GM19099 (cell line): ENCODE data around the gene GCGR.

ENCODE experiments used
- POLR2A ChIP-seq: IDR thresholded peaks from 3 replicates; pipeline ENCODE4 v1.6.1; 2011; ENCODE audit warnings: low read depth; ENCODE audit not compliant: insufficient read length; ENCODE audit errors: extremely low read depth

GCGR gene

GRCh38 chr17:81837641-81838040 is 33.7 kb downstream of the GCGR start:
- TF ChIP-seq POLR2A: no peak

DNA sequence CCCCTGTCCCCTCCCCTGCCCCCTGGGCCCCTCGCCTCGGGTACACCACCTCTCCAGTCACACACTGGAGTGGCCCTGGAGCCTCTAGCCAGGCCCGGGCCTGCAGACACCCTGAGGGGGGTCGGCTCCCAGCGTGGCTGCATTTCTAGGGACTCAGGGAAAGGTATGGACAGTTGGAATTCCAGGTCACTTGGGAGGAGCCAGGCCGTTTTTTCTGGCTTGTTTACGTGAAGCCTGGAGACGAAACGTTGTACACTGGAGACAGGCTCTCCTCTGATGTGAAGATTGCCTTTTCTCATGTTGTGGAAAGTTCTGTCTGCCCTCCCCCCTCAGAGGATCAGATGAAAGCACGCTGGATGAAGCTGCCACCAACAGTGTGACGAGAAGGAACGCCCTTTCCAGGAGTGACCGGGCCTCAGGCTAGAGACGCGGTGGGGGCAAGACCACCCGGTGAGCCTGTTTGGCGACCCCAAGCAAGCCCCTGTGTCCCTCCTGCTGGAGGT is 34.9 kb downstream of the GCGR start:
- no peak for TF ChIP-seq POLR2A

GRCh38 chr17:81839301-81839700 is 35.4 kb downstream of the GCGR start:
- no peak for TF ChIP-seq POLR2A

DNA sequence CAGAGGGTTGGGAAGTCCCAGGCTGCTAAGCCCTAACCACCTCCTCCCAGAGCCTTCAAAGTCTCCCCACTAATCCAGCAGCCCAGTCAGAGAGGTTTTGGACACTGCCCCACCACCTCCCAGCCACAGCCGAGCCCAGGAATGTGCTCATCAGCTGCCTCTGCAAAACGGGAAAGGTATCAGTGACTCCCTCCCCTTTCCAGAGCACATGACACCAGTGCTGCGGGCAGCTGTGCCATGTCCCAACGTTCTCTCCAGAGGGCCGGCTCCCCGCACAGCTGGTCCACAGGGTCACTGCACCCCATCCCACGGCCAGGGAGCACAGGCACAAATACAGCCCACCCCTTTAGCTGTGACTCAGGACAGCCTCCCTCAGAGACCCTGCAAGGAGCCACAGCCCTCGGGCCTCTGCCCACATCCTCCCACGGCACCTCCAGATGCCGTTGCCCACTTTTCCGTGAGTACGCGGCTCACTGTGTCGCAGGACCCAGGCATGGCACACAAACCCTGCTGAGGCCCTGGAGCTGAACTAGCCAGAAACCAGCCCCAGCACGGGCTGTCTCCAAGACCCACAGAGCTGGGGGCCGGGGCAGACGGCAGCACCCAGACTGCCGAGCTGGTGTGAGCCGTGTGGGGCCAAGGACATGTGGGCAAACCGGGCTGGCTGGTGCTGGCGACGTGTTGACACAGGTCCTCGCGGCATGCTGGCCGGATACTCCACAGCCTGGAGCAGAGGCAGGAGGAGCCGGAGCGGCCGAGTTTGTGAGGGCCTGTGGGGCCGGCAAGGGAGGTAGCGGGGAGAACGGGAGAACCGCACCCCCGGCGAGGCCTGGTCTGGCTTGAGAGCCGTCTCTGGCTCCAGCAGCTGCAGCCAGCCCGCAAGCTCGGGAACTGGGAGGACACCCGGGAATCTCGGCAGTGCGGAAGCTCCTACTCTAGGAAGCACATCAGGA is 37.2 kb downstream of the GCGR start:
- no peak for TF ChIP-seq POLR2A

DNA sequence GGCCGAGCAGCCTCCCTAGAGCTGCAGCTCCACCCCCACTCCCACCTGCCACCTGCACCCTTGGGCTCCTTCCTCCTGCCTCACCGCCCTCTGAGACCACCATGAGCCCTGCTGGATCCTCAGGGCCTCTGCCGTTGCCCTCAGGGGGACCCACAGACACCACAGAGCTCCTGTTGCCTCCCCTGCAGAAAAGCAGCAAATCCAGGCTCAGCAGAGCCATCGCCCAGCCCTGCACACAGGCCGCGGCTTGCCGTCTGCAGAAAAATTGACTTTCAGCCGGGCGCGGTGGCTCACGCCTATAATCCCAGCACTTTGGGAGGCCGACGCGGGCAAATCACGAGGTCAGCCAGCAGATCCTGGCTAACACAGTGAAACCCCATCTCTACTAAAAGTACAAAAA is 37.9 kb downstream of the GCGR start:
- TF ChIP-seq POLR2A: no peak

- TF ChIP-seq POLR2A: no peak
Measured at GRCh38 chr17:81842378-81842724, 38.4 kb downstream of the GCGR start.

DNA sequence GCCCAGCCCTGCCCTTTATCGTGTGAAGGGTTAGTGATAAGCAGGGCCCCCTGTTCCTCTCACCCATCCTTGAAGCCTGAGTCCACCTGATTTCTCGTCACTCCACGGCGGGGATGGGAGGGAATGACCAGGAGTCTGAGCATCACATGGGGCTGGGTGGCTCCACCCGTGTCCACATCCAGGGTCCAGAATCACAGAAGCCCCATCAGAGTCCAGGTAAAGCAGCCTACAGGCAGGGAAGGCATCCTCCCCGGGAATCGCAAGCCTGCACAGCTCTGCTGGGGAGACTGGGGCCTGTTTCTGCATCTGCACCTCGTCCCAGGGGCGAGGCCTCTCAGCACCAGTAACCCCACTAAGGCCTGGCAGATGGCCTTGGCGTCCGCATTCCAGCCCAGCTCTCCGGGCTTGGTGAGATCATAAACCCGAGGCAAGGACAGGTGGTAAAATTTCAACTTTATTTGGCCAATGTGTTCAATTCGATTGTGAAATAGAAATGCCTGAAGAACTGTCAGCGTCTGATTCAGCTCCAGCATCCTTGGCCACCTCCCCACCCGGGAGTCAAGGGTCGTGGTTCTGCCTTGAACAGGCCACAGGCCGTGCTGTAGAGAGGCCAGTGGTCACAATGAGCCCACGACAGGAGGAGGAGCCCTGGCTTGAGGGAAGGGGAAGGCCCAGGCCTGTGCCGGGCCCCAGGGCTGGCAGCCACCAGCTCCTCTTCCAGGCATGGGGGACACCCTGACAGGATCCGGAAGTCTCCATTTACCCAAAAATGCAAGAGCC is 39.0 kb downstream of the GCGR start:
- no peak for TF ChIP-seq POLR2A

GRCh38 chr17:81843713-81844326 is 39.9 kb downstream of the GCGR start:
- no peak for TF ChIP-seq POLR2A

DNA sequence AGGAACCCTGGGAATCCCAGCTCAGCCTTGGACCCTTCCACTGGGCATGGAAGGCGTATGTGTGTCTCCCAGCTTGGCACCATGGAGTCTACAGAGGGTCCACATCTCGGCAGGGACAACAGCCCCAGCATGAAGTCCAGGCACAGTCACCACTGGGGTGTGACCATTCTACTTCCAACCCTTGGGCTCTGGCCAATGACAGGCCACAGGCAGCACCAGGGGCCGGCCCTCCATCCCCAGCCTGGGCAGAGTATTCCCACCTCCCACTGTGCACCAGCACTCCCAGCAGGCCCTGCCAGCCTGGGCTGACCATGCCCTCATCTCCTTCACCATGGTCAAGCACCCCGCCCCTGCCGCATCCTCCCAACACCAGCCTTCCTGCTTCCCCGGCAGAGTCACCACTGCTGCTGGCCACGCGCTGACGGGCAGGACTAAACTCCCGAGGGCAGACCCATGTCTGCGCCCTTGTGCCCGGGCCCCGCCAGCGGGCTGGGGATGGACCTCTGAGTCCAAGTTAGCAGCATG is 40.4 kb downstream of the GCGR start:
- TF ChIP-seq POLR2A: no peak

DNA sequence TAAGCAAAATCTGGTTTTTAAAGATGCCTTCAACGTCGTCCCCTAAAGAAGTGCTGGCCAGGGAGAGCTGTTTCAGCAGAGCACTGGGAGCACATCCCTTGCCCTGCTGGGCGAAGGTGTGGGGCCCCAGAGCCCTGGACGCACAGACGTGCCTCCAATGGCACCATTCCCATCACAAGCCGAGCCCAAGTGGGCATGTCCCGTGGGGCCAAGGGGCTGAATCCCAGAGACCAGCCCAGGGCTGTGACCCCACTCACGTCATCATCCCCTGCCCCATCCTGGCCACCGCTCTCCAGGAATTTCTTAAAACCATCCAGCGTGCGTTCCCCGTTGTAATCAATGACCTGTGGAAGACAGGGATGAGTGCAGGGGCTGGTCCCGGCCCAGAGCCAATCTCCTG is 40.9 kb downstream of the GCGR start:
- no peak for TF ChIP-seq POLR2A

DNA sequence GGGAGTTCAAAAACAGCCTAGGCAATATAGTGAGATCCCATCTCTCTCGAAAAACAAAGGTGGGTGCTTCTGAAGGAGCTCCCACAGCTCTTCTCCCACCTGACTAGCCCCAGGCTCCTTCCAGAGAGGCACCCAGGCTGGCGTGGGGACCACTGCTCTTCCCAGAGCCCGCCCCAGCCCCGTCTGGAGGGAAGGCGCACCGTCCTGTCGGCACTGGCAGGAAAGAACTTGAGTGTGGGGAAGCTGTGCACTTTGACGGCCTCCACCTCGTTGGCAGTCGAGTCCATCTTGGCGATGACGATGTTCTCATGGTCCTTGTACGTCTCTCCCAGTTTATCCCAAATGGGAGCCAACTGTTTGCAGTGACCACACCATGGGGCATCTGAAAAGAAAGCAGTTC is 41.4 kb downstream of the GCGR start:
- TF ChIP-seq POLR2A: no peak

DNA sequence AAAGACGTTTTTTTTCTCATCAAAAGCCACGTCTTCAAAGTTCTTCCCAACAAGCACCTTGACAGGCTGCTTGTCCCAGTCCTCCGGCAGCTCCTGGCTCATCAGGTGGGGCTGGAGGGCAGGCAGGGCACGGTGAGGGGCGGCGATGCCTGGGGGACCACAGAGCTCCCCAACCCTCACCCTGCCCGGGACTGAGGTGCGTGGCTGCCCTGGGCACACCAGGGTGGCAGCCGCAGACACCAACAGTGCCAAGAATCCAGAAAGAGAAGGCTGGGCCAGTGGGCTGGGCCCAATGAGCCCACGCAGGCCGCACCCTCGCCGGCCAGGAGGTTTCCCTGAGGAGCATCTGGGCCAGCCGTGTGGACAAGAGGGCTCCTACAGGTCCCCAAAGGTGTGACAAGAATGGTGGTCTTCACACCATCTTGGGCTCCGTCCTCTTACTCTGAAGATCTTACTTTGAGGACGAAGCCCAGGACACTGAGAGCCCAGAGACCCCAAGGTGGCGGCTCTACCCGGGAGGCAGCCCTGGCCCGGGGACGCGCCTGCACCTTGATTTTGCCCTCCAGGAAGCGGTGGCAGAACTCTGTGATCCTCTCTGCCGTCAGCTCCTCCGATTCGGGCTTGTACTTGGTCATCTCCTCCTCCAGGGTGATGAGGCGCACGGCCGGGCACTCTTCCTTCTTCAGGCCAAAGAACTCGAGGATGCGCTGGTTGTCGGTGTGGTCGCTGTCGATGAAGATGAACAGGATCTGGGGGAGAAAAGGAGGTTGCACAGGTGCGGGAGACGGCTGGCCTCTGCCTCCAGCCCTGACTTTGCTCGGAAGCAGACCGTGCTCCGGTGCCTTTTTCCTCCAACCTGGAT is 42.2 kb downstream of the GCGR start:
- no peak for TF ChIP-seq POLR2A

- TF ChIP-seq POLR2A: no peak
Measured at GRCh38 chr17:81846743-81847689, 43.1 kb downstream of the GCGR start.
